Measurements from ENCODE around the gene TRIM62.
"Not testable (repeated sequence)": the region's sequence is repeated elsewhere in the genome, so short reads cannot be mapped to it uniquely, and the experiment has no call there.

The TRIM62 gene

GRCh38 chr1:33133478-33134105, 48.3 kb downstream of the TRIM62 start:
- no peak overlapping the region for H3K4me3 ChIP-seq (ENCODE audit: low read depth, low read length)
- TF ChIP-seq CTCF (IDR thresholded peaks at IDR 0.05; ENCODE audit: low read depth, low read length): no peak

DNA sequence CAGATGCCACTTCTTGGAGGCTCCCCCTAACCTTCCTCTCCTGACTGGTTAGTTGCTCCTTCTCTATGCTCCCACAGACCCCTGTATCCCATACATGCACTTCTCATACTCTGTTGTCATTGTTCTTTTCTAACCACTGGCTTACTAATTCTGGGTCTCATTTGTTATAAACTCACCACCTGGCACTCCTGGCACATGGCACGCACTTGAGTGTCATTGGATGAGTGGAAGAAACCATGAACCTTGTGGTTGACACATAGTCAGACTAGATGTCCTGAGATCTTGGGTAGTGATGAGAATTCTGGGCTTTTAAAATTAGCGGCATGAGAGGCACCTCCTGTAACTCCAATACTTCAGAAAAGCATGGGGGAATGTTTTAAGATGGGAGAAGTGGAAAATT, 49.3 kb downstream of the TRIM62 start:
- no peak overlapping the region for H3K4me3 ChIP-seq (ENCODE audit: low read depth, low read length)
- no peak for TF ChIP-seq CTCF (IDR thresholded peaks at IDR 0.05; ENCODE audit: low read depth, low read length)

GRCh38 chr1:33131191-33131590, 50.7 kb downstream of the TRIM62 start:
- no peak for TF ChIP-seq CTCF (IDR thresholded peaks at IDR 0.05; ENCODE audit: low read depth, low read length)
- no peak overlapping the region for H3K4me3 ChIP-seq (ENCODE audit: low read depth, low read length)

GRCh38 chr1:33130297-33130696, 51.5 kb downstream of the TRIM62 start:
- no peak overlapping the region for H3K4me3 ChIP-seq (ENCODE audit: low read depth, low read length)
- no peak for TF ChIP-seq CTCF (IDR thresholded peaks at IDR 0.05; ENCODE audit: low read depth, low read length)

GRCh38 chr1:33128781-33129180, 53.1 kb downstream of the TRIM62 start:
- no peak for TF ChIP-seq CTCF (IDR thresholded peaks at IDR 0.05; ENCODE audit: low read depth, low read length)
- no peak overlapping the region for H3K4me3 ChIP-seq (ENCODE audit: low read depth, low read length)

DNA sequence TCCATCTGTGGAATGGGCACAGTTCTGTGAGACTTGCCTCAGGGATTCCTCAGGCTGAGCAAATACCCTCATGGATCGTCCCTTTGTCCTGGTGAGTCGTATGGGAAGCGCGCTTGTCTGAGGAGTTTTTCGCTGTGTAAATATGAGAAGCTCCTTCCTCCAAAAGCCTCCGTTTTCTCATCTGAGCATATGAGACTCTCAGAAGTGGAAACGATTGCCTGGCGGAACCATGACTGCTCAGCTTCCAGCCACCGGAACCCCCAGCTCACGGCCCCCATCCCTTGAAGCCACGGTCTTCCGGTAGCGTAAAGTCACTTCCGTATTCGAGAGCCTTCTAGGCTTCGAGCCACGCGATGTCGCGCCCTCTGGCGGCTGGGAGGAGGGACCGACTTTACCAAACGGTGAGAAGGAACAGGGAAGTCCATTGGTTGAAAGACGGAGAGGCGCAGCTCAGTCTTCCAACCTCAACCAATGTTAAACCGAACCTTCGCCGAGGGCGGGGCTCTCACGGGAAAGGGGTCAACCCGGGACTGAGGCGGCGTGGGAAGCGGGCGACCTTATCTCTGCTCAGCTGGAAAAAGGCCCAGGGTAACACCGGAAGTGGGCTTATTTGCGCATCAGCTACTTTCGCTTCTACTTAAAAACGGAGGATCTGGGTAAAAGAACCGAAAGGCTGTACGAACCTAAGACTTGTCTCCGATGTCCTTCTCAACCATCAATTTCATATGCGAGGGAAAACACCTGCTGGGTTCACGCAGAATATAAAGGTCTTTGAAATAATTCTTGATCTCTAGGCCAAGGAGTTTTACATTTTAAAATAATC, 54.6 kb downstream of the TRIM62 start:
- H3K4me3 ChIP-seq (ENCODE audit: low read depth, low read length): peak overlapping the region; percentile 93
- peak; percentile 91 for TF ChIP-seq CTCF (IDR thresholded peaks at IDR 0.05; ENCODE audit: low read depth, low read length)

GRCh38 chr1:33126411-33127000, 55.3 kb downstream of the TRIM62 start:
- peak overlapping the region; percentile 93 for H3K4me3 ChIP-seq (ENCODE audit: low read depth, low read length)
- no peak for TF ChIP-seq CTCF (IDR thresholded peaks at IDR 0.05; ENCODE audit: low read depth, low read length)

DNA sequence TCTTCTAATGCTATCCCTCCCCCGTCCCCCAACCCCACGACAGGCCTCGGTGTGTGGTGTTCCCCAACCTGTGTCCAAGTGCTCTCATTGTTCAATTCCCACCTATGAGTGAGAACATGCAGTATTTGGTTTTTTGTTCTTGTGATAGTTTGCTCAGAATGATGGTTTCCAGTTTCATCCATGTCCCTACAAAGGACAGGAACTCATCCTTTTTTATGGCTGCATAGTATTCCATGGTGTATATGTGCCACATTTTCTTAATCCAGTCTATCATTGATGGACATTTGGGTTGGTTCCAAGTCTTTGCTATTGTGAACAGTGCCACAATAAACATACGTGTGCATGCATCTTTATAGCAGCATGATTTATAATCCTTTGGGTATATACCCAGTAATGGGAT, 57.2 kb downstream of the TRIM62 start:
- not testable (repeated sequence) for H3K4me3 ChIP-seq (ENCODE audit: low read depth, low read length)

Data from WI38 (cell line).